ENCODE data around the gene GHRHR. TPM values are rescaled to one million over a fixed set of nuclear protein-coding genes. Genes with fewer than 3 reads are reported as not detected.

GHRHR gene
- total RNA-seq, result not detected in 2 replicates

GRCh38 chr7:30963842-30964241, at the start of gene GHRHR:
GHRHR (plus strand) TSS chr7:30963953; CDS start chr7:30964069, 116 bp downstream.

Other genes starting within 250 kb of the GHRHR start
- gene INMT, start 211.8 kb upstream of the GHRHR start, total RNA-seq, result 14.3 and 17.0 TPM in 2 replicates
- gene MINDY4, start 192.5 kb upstream of the GHRHR start, total RNA-seq, result 4.4 and 6.3 TPM in 2 replicates
- gene AQP1, start 52.1 kb upstream of the GHRHR start, total RNA-seq, result 1.4 and 1.7 TPM in 2 replicates
- not detected in 2 replicates for gene ADCYAP1R1, start 88.4 kb downstream of the GHRHR start, total RNA-seq